Measurements from ENCODE around the gene CPNE8.

Gene CPNE8

DNA sequence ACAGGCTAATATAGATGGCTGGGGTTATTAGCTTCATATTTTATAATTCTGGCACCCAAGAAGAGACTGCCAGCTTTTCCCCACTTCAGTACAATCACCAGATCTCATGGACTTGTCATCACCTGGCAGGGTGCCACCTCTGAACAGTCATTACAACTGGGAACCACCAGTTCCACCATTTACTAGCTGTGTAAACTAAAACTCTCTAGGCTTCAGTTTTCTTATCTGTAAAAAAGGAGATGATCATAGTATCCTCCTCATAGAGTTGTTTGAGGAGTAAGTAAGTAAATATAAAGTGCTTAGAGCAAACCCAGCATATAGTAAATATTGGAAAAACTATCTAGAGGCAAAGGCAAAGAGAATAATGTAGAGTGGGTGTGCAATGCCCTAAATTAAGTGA lies 19.3 kb downstream of the CPNE8 start:
- TF ChIP-seq, protein P1, sequence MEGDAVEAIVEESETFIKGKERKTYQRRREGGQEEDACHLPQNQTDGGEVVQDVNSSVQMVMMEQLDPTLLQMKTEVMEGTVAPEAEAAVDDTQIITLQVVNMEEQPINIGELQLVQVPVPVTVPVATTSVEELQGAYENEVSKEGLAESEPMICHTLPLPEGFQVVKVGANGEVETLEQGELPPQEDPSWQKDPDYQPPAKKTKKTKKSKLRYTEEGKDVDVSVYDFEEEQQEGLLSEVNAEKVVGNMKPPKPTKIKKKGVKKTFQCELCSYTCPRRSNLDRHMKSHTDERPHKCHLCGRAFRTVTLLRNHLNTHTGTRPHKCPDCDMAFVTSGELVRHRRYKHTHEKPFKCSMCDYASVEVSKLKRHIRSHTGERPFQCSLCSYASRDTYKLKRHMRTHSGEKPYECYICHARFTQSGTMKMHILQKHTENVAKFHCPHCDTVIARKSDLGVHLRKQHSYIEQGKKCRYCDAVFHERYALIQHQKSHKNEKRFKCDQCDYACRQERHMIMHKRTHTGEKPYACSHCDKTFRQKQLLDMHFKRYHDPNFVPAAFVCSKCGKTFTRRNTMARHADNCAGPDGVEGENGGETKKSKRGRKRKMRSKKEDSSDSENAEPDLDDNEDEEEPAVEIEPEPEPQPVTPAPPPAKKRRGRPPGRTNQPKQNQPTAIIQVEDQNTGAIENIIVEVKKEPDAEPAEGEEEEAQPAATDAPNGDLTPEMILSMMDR (IDR thresholded peaks at IDR 0.05; ENCODE audit: insufficient read depth, low read length, poor library complexity, severe bottlenecking), result no peak
- H3K27me3 ChIP-seq (replicated peaks; ENCODE audit: control insufficient read depth, insufficient read depth, low read length), result no peaks in the 10 kb centered on the region
- no peak overlapping the region for H3K4me3 ChIP-seq (replicated peaks; ENCODE audit: low read depth, low read length)
- no peak for DNase-seq (ENCODE audit: extremely low read depth, insufficient read length)
- H3K36me3 ChIP-seq (ENCODE audit: control insufficient read depth, insufficient read depth, low read length), result no peaks in the 10 kb centered on the region

DNA sequence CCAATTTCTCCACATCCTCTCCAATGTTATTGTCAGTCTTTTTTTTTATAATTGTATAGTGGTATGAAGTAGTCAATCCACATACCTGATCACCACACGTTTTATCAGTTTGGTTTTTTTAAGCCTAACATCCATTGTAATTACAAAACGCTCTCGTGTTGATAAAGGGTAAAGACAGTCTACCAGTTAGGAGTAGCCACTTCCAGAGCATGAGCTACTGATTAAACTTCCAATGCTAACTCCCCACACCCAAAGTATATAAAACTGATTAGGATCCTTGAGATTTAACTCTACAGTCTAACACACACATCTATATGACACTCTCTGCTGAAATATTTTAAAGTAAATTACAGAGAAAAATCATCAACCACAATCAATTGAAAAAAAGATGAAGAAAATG lies 20.7 kb downstream of the CPNE8 start:
- no peak for DNase-seq (ENCODE audit: extremely low read depth, insufficient read length)
- Histone ChIP-seq H3K4me3 (replicated peaks; ENCODE audit: low read depth, low read length) (no peak overlapping the region), H3K36me3 (ENCODE audit: control insufficient read depth, insufficient read depth, low read length) (no peaks in the 10 kb centered on the region), H3K27me3 (replicated peaks; ENCODE audit: control insufficient read depth, insufficient read depth, low read length) (no peaks in the 10 kb centered on the region)
- TF ChIP-seq, protein P1 (IDR thresholded peaks at IDR 0.05; ENCODE audit: insufficient read depth, low read length, poor library complexity, severe bottlenecking), result no peak

DNA sequence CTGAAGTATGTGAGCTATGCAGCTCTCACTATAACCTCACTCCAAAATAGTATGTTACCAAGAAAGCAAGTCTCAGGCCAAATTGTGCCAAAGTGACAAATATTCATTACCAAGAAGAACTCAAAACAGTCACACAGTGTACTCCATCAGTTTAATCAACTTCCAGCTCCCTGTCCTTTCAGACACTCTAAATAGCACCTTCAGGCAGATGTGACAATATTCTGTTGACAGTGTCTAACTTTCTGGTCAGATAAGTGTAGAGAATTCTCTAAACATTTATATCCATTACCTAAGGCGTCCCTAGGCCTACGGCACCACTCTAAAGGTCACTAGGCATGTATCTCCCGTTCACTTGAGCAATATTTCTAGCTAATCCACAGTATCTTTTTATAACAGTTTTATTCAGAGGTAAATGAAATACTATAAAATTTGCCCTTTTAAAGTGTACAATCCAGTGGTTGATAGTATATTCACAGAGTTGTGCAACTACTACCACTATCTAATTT lies 21.7 kb downstream of the CPNE8 start:
- no peaks in the 10 kb centered on the region for H3K27me3 ChIP-seq (replicated peaks; ENCODE audit: control insufficient read depth, insufficient read depth, low read length)
- no peak for DNase-seq (ENCODE audit: extremely low read depth, insufficient read length)
- TF ChIP-seq, protein P1 (IDR thresholded peaks at IDR 0.05; ENCODE audit: insufficient read depth, low read length, poor library complexity, severe bottlenecking), result no peak
- H3K36me3 ChIP-seq (ENCODE audit: control insufficient read depth, insufficient read depth, low read length), result no peaks in the 10 kb centered on the region
- no peak overlapping the region for H3K4me3 ChIP-seq (replicated peaks; ENCODE audit: low read depth, low read length)

DNA sequence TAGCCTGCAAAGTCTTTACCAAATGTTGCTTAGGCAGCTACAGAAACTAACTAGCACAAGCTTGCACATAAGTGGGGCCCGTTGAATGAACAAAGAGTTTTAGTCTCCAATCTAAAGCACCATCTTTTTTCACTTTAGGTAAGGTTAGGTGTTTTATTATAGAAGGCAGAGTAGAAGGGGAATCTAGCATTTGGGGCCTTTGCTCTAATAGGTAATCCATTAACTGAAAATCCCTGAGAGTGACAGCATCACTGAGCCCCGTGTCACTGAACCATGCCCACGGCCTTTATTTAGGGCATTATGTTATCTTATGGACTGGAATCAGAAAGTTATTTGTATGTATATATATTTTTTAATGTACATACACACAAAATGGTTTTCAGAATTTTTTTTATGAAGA lies 25.1 kb downstream of the CPNE8 start:
- TF ChIP-seq, protein P1 (IDR thresholded peaks at IDR 0.05; ENCODE audit: insufficient read depth, low read length, poor library complexity, severe bottlenecking), result no peak

DNA sequence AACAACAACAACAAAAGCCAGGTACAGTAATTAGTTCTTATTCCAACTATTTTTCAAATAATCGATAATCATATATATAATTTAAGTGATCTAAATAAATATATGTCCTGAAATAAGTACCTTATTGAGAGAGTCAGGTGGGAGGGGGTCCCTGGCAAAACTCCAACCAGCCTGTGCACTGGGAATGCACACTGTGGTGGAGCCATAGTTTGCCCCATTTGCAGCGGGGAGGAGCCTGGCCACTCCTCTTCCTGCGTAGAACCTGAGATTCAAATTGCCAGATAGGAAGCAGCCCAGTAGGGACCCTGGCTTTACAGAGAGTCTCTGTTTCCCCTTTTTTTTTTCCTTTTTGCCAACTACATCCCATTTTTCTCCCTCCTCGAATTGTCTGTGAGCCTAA lies 26.4 kb downstream of the CPNE8 start:
- no peak for DNase-seq (ENCODE audit: extremely low read depth, insufficient read length)
- TF ChIP-seq, protein P1 (IDR thresholded peaks at IDR 0.05; ENCODE audit: insufficient read depth, low read length, poor library complexity, severe bottlenecking), result no peak
- Histone ChIP-seq H3K4me3 (replicated peaks; ENCODE audit: low read depth, low read length) (no peak overlapping the region), H3K36me3 (ENCODE audit: control insufficient read depth, insufficient read depth, low read length) (no peaks in the 10 kb centered on the region), H3K27me3 (replicated peaks; ENCODE audit: control insufficient read depth, insufficient read depth, low read length) (no peaks in the 10 kb centered on the region)

More for the DNA sequence above, 25.1 kb downstream of the CPNE8 start:
- Histone ChIP-seq H3K4me3 (replicated peaks; ENCODE audit: low read depth, low read length) (no peak overlapping the region), H3K27me3 (replicated peaks; ENCODE audit: control insufficient read depth, insufficient read depth, low read length) (no peaks in the 10 kb centered on the region), H3K36me3 (ENCODE audit: control insufficient read depth, insufficient read depth, low read length) (no peaks in the 10 kb centered on the region)
- no peak for DNase-seq (ENCODE audit: extremely low read depth, insufficient read length)

DNA sequence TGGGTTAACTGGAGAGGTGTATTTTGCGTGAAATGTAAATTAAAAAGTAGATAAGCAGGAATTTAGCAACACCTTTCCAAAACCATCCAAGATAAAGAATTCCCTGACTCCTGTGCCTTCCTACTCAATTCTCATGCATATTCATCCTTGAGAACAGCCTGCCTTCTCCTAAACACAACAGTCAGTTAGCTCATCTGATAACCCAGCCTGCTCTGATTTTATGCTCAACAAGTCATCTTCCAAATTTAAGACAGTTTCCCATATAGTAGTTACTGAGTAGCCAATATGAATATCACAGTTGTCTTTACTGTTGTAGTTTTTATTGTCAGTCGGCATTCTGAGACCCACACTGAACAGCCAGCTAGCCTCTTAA lies 27.1 kb downstream of the CPNE8 start:
- Histone ChIP-seq H3K36me3 (ENCODE audit: control insufficient read depth, insufficient read depth, low read length) (no peaks in the 10 kb centered on the region), H3K27me3 (replicated peaks; ENCODE audit: control insufficient read depth, insufficient read depth, low read length) (no peaks in the 10 kb centered on the region), H3K4me3 (replicated peaks; ENCODE audit: low read depth, low read length) (no peak overlapping the region)
- TF ChIP-seq, protein P1 (IDR thresholded peaks at IDR 0.05; ENCODE audit: insufficient read depth, low read length, poor library complexity, severe bottlenecking), result no peak
- no peak for DNase-seq (ENCODE audit: extremely low read depth, insufficient read length)
